ENCODE measurements around the gene MXD4.

MXD4 gene

DNA sequence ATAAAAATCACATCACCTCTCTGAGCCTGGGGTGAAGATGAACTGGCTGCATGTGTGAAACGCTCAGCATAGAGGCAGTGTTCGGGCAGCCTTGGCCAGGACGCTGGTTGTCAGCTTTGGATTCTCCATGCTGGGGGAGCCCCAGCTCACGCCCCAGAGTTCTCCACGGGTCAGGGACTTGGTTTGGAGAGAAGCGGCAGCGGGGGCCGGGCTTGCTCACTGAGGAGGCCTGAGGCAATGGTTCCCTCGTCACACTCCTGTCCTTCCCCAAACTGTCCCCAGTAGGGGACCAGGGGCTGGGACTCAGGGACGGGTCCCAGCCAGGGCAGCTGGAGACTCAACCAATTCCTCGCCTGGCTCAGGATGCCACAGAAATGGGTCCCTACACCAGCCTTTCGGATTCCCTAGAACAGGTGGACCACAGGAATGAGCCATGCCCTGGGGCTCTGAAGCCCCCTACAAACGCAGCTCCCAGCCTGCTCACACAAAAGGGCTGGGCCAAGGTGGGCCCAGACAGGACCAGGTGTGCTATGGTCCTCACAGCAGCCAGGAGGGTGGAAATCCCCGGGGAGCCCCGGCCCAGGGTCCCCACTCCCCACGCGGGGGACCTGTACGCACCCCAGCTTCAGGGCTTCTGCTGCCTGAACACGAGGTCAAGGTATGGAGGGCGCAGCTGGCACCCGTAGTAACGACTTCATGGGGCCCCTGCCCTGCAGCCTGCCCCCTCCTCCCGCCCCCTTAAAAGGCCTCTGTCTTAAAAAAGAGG is 1.4 kb downstream of the MXD4 start:
- no peaks in the 10 kb centered on the region for H3K27me3 Mint-ChIP-seq (ENCODE audit: low read depth)
- H3K9me3 Mint-ChIP-seq = no peaks in the 10 kb centered on the region
- TF ChIP-seq, protein P1, sequence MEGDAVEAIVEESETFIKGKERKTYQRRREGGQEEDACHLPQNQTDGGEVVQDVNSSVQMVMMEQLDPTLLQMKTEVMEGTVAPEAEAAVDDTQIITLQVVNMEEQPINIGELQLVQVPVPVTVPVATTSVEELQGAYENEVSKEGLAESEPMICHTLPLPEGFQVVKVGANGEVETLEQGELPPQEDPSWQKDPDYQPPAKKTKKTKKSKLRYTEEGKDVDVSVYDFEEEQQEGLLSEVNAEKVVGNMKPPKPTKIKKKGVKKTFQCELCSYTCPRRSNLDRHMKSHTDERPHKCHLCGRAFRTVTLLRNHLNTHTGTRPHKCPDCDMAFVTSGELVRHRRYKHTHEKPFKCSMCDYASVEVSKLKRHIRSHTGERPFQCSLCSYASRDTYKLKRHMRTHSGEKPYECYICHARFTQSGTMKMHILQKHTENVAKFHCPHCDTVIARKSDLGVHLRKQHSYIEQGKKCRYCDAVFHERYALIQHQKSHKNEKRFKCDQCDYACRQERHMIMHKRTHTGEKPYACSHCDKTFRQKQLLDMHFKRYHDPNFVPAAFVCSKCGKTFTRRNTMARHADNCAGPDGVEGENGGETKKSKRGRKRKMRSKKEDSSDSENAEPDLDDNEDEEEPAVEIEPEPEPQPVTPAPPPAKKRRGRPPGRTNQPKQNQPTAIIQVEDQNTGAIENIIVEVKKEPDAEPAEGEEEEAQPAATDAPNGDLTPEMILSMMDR (IDR thresholded peaks at IDR 0.05; ENCODE audit: unreplicated experiment in 3 of 3) = no peak
- H3K27ac Mint-ChIP-seq = no peak overlapping the region
- no peaks in the 10 kb centered on the region for H3K36me3 Mint-ChIP-seq (ENCODE audit: low read depth)
- peak overlapping the region; percentile 78 to 81 (median 81) for H3K4me3 Mint-ChIP-seq
- H3K4me1 Mint-ChIP-seq = peaks cover 11% of the 10 kb centered on the region

DNA sequence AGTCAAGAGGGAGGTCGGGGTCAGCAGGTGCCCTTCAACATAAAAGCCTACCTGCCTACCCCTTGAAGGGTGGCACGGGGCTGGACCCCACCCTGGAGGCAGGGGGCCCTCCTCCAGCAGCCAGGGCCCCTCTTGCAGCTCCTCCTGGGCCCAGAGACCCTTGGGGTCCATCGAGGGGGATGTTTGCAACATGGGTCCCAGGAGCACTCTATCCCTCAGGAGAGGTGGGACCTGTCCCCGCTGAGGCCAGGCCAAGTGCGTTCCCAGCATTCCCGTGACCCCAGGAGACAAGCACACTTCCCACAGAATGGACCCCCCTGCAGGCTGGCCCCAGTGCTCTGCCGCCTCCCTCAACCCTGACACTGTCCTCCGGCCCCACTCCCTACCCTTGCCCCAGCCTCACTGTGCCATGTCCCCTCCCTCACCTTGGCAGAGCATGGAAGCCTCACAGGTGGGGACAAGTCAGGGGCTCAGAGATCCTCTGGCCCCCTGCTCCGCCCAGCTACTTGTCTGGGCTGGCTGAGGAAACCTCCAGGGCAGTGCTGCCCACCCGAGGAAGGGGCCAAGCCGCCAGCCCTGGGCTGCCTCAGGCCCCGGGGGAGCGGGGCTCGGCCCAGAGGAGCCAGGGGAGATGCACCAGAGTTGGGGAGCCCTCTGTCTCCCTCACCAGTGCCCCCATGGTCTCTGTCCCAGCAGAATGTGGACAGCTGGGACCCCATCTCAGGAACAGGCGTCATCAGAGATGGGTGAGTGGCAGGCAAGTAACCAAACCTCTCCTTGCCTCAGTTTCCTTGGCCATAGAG is 2.2 kb downstream of the MXD4 start:
- Mint-ChIP-seq H3K27me3 (ENCODE audit: low read depth) (no peaks in the 10 kb centered on the region), H3K36me3 (ENCODE audit: low read depth) (peaks cover 4% of the 10 kb centered on the region), H3K4me1 (peaks cover 16% of the 10 kb centered on the region), H3K9me3 (no peaks in the 10 kb centered on the region), H3K27ac (no peak overlapping the region), H3K4me3 (peak overlapping the region; percentile 78 to 81 (median 81))
- TF ChIP-seq, protein P1 (IDR thresholded peaks at IDR 0.05; ENCODE audit: unreplicated experiment in 3 of 3) = no peak

DNA sequence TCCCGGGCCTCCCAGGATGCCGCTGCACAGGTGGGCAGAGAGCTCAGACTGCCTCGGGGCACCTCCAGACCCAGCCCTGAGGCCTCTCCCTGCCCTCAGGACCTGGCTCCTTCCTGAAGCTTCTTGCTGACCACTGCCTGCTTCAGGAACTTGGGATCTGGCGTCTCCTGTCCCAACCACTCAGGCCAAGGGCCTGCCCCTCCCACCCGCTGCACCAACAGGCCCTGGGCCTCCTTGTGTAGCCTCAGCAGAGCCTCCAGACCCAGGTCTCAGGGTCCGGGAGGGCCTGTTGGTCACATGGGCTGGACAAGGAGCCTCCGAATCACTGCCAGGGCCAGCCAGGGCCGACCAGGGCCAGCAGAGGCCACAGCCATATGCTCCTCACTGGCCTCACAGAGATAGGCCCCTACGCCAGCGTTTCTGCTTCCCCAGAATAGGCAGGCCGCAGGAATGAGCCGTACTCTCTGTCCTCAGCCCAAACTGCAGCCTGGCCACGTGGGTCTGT is 2.8 kb downstream of the MXD4 start:
- Mint-ChIP-seq H3K27ac (no peak overlapping the region), H3K9me3 (no peaks in the 10 kb centered on the region), H3K27me3 (ENCODE audit: low read depth) (no peaks in the 10 kb centered on the region), H3K36me3 (ENCODE audit: low read depth) (peaks cover 9% of the 10 kb centered on the region), H3K4me3 (peak overlapping the region; percentile 51 to 62 (median 61)), H3K4me1 (peaks cover 22% of the 10 kb centered on the region)
- TF ChIP-seq, protein P1 (IDR thresholded peaks at IDR 0.05; ENCODE audit: unreplicated experiment in 3 of 3) = no peak

DNA sequence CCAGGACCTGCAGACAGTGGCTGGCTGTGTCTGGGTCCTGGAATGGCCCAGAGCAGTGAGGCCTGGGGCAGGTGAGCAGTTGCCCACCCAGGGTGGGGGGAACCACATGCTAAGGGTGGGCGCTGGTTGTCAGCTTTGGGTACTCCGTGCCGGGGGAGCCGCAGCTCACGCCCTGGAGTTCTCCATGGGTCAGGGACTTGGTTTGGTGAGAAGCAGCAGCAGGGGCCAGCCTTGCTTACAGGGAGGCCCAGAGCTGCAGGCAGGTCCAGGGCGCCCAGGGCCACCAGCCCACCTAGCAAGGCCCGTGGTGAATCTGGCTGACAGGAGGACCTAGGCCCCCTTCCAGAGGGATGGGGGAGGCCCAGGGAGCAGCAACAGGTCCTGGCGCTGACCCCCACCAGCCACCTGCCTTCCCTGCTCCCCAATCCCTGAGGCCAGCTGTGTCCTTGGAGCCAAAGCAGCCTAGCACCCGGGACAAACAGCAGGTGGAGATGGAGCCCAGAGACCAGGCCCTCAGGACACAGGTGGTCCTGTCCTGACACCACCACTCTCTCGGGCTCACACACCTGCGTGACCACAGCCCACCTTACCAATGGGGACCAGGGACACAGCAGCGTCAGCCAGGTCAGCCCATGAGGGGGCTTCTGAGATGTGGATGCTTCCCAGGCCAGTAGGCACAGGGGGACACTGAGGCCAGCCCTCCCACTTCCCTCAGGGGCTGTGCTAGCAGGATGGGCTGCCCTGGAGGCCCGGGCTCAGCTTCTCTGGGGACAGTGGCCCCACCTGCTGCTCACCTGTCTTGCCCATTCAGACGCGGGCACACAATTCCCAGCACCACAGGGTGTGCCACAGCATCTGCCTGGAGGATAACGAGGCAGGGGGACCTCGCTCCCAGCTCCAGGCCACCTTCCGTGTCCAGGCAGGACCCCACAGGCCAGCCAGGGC is 3.5 kb downstream of the MXD4 start:
- Mint-ChIP-seq H3K4me3 (no peak overlapping the region), H3K4me1 (peaks cover 24% of the 10 kb centered on the region), H3K36me3 (ENCODE audit: low read depth) (peaks cover 11% of the 10 kb centered on the region), H3K9me3 (no peaks in the 10 kb centered on the region), H3K27ac (peak overlapping the region in 1 of 3 experiments; percentile 45), H3K27me3 (ENCODE audit: low read depth) (no peaks in the 10 kb centered on the region)
- TF ChIP-seq, protein P1 (IDR thresholded peaks at IDR 0.05; ENCODE audit: unreplicated experiment in 3 of 3) = no peak

DNA sequence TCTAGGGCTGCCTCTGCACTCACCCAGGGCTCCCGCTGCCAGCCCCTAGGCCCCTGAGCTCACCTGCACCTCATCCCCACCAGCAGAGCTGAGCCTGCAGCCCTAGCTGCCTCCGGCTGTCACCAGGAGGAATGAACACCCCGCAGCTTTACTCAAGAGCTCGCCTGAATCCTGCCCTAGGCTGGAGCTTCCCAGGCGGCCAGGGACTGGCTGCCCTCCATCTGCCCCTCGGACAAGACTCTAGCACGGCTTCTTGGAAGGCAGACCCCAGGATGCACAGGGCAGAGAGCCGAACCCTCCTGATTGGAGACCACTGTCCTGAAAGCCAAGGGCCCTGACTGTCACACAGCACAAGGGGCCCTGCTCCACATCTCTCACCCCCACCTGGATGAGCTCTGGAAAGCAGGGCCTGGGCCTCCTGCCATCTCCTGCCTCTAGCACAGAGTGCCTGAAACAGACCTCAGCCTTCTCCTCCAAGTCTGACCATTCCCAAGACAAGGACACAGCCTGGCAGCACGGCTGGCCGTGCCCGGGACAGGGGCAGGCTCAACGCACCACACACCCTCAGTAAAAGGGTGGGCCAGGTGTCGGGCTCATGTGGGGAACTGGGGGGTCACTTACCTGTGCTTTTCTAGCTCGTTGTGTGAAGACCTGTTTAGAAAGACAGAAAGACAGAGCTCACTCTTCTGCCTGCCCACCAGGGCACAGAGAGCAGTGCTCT is 4.4 kb downstream of the MXD4 start:
- H3K27me3 Mint-ChIP-seq (ENCODE audit: low read depth) = no peaks in the 10 kb centered on the region
- peaks cover 24% of the 10 kb centered on the region for H3K4me1 Mint-ChIP-seq
- H3K27ac Mint-ChIP-seq = peak overlapping the region in 2 of 3 experiments; percentile 18 to 45
- TF ChIP-seq, protein P1 (IDR thresholded peaks at IDR 0.05; ENCODE audit: unreplicated experiment in 3 of 3) = no peak
- H3K4me3 Mint-ChIP-seq = peak overlapping the region in 1 of 3 experiments; percentile 62
- peaks cover 11% of the 10 kb centered on the region for H3K36me3 Mint-ChIP-seq (ENCODE audit: low read depth)
- H3K9me3 Mint-ChIP-seq = no peaks in the 10 kb centered on the region
